Vagina (tissue), 2 donors: Measurements from ENCODE around the gene TJP2.

Source experiments
- POLR2A ChIP-seq, 2 donors: fragments of 450-650 bp; IDR thresholded peaks; one replicate each; pipeline ENCODE4 v1.6.1; 2017; ENCODE audit warnings: antibody characterized with exemption in 2 of 2, mild to moderate bottlenecking in 2 of 2, moderate library complexity in 2 of 2
- POLR2AphosphoS5 ChIP-seq, 2 donors: sonication (generic); formaldehyde crosslinking; IDR thresholded peaks; one replicate each; pipeline ENCODE4 v1.9.0; 2017; ENCODE audit warnings: antibody characterized with exemption in 2 of 2, mild to moderate bottlenecking in 2 of 2, low read depth in 1 of 2; ENCODE audit not compliant: insufficient read depth in 1 of 2
- TF ChIP-seq, protein P1 (sequence below), 3 experiments: fragments of 450-650 bp in 2 of 3; fragments of 200-600 bp in 1 of 3; sonication (generic) in 1 of 3; IDR thresholded peaks; one replicate each; pipeline ENCODE4 v1.5.1; 2017 to 2019; ENCODE audit warnings: antibody characterized with exemption in 3 of 3, mild to moderate bottlenecking in 2 of 3, moderate library complexity in 2 of 3

DNA sequence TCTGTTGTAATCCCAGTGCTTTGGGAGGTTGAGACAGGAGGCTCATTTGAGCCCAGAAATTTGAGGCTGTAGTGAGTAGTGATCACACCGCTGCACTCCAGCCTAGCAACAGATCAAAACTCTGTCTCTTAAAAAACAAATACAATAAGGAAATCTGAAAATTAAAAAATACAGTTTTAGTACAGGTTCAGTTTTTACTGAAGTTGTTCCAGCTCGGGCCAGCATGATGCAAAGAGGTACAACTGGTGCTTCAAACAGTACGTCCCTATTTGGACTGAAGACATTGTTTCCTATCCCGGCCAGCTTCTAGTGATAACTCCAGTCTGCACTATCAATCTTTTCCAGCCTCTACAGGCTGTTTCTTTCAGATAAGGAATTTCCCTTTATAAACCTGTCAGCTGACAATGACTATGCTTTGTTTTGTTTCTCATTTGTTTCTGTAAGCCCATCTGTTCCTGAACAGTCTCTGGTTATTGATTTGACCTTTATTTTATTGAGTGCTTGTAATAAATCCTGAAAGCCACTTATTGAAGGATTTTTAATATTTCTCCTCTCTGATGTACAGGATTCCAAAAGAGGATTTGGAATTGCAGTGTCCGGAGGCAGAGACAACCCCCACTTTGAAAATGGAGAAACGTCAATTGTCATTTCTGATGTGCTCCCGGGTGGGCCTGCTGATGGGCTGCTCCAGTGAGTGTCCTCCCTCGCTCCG lies 41.9 kb downstream of the TJP2 start:
- TF ChIP-seq, protein P1, sequence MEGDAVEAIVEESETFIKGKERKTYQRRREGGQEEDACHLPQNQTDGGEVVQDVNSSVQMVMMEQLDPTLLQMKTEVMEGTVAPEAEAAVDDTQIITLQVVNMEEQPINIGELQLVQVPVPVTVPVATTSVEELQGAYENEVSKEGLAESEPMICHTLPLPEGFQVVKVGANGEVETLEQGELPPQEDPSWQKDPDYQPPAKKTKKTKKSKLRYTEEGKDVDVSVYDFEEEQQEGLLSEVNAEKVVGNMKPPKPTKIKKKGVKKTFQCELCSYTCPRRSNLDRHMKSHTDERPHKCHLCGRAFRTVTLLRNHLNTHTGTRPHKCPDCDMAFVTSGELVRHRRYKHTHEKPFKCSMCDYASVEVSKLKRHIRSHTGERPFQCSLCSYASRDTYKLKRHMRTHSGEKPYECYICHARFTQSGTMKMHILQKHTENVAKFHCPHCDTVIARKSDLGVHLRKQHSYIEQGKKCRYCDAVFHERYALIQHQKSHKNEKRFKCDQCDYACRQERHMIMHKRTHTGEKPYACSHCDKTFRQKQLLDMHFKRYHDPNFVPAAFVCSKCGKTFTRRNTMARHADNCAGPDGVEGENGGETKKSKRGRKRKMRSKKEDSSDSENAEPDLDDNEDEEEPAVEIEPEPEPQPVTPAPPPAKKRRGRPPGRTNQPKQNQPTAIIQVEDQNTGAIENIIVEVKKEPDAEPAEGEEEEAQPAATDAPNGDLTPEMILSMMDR (IDR thresholded peaks at IDR 0.05): no peak
- TF ChIP-seq POLR2AphosphoS5 (IDR thresholded peaks at IDR 0.05; ENCODE audit: insufficient read depth in 1 of 2, low read depth in 1 of 2) (no peak), POLR2A (IDR thresholded peaks at IDR 0.05) (no peak)
